Activated CD4-positive, alpha-beta T cell treated with anti-CD3 and anti-CD28 coated beads for 4 hours (primary cell): Measurements from ENCODE around the gene COMMD2.

Experiments used
- DNase-seq, 2 donors: peaks; one replicate each; pipeline ENCODE4 v3.0.0-alpha.2; 2020

Gene COMMD2

DNA sequence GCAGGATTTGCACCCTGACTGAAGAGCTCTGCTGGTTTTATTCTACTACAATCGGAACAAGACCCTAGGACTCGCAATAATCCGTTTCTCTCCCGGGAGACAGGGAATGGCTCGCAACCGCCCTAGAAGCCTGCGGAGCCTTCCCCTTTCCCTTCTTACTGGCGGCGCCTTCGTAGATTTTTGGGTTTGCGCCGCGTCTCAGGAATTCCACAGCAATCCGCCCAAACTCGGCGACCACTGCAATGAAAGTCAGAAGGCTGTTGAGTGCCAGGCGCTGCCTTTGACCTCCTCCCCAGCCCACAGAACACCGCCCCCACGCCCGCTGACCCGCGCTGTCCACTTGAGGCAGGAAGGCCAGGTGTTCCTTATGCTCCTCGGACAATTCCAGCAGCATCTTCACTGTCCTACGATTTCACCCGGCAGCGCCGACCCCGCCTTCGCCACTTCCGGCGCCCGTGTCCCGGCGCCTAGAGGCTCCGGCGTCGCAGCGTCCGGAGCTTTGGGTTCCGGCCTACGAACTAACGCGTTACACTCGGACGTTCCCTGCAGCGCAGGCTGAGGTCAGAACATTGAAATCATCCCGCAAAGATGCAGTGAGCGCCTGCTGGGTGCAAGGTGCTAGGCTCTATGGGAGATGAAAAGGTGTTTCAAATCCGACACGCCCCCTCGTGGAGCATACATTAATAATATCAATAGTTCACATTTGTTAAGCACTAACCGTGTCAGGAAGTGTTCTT, at the start of gene COMMD2:
COMMD2 (minus strand) TSS at position 439 of the 737 bp plus-strand sequence; CDS start at position 394, 45 bp downstream.
- peak; percentile 70 to 72 for DNase-seq

DNA sequence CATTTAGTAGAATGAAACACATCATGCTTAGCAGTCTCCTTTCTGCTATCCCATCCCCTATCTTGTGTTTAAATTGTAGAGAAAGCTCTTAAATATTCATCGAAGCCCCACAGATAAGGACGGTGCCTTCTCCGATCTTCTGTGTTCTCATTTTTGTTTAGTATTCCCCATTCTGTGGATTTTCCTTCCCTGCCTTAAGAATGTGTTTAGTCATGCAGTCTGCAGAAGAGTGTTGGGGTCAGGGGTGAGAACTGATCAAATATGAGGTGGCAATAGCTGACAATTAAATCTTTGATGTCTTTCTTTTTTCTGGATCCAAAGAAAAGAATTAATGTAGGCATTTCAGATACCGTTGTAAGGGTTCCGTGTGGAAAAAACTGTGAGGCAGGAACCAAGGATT, 49.4 kb upstream of the COMMD2 start:
- no peak for DNase-seq

DNA sequence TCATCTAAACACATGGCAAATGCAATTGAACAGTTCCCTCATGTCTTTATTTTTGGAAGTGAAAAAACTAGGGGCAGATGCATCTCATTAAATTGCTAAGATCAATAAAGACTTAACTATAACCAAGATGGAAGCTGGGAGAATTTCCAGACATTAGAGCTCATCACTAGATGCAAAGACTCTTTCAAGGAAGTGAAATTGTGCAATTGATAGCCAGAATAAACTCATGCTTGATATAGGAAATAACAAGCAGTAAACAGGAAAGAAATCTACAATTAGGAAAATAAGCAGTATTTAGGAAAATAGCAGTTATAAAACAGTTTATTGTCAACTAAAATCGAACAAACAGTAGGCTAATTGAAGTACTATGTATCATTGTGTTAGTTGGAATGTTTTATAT, 48.9 kb upstream of the COMMD2 start:
- DNase-seq, result no peak

DNA sequence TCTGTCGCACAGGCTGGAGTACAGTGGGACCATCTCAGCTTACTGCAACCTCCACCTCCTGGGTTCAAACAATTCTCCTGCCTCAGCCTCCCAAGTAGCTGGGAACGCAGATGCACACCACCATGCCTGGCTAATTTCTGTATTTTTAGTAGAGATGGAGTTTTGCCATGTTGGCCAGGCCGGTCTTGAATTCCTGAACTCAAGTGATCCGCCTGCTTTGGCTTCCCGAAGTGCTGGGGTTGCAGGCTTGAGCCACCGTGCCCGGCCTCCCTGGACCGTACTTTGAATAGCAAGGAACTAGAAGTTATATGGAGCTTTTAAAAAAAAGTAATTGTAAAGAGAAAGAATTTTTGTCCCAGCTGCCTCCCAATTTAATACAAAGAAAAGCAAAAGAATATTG, 48.4 kb upstream of the COMMD2 start:
- no peak for DNase-seq

DNA sequence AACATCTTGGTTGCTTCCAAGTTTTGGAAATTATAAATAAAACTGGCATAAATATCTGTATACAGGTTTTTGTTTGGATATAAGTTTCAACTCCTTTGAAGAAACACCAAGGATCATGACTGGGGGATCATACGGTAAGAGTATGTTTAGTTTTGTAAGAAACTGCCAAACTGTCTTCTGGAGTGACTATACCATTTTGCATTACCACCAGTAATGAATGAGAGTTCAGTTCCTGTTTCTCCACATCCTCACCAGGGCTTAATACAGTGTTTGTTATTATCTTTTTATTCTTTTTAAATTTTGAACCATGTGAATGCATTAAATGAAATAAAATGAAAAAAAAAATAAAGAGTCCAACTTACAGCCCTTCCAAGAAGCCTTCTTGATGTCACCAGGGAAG, 43.7 kb upstream of the COMMD2 start:
- DNase-seq, result no peak

DNA sequence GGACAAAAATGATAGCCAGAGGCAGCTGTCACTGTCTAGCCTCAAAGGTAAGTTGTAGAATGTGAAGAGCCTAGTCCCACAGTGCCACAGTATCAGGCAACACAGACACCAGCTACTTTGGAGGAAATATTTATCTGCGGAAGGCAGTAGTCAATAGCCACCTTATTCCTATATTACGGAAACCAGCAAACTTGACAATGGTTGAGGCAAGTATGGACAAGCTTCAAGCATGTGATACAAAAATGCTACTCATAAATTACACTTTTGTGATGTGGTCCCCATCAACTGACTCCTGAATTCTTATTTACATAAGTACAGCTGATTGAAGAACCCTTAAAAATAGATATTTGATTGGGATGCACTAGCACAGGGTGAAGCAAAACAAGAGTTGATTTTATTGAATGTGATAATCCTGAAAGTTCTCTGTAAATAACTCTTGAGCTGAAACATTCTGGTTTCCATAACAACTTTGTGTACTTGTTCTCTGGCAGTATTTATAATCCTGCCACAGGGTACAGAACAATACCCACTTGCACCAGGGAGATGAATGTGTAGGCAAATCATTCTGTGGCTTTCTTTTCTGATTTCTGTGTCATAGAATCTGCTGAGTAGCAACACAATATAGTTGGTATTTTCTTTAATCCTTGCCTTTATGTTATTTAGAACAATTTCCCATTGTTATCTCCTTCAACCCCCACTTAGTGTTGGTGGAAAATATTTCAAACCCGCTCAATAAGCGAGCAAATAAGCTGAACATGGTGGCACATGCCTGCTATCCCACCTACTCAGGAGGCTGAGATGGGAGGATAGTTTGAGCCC, 40.4 kb upstream of the COMMD2 start, which contains the start of gene ANKUB1:
ANKUB1 (minus strand) TSS at position 103 of the 819 bp plus-strand sequence. CDS start 188 bp downstream, outside the sequence.
- DNase-seq, result no peak

DNA sequence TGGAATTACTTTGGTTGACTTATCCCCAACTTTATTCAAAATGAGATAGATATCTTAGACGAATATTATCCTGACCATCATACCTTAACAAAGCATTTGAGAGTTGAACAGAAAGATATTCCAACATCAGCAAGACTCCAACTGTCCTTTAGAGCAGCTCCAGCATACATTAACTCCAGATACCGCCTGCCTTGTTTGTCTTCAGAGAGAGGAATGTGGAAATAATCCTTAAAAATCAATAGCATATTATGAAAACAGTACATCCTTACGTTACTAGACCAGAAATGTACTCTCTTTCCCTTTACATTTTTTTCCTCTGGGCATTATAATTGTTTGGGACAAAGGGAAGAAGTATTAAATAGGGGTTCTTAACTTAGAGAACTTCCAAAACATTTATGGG, 38.4 kb upstream of the COMMD2 start:
- no peak for DNase-seq

DNA sequence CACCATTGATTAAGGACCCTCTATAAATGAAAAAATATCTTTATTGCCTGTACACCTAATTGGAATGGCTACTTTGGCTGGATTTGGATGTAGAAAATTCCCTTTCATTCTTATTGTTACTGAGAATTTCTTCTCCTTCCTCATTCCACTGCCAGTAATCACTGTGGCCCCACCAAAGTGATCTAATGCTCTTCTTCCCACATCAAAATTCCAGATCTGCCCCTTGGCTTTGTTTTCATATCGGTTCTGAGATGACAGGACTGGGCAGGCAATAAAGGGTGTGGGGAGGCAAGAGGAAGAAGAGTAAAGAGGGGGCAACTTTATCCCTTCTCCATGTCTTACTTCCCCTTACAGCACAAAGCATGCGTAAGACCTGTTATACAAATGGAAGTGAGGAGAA, 38.0 kb upstream of the COMMD2 start:
- DNase-seq, result no peak

DNA sequence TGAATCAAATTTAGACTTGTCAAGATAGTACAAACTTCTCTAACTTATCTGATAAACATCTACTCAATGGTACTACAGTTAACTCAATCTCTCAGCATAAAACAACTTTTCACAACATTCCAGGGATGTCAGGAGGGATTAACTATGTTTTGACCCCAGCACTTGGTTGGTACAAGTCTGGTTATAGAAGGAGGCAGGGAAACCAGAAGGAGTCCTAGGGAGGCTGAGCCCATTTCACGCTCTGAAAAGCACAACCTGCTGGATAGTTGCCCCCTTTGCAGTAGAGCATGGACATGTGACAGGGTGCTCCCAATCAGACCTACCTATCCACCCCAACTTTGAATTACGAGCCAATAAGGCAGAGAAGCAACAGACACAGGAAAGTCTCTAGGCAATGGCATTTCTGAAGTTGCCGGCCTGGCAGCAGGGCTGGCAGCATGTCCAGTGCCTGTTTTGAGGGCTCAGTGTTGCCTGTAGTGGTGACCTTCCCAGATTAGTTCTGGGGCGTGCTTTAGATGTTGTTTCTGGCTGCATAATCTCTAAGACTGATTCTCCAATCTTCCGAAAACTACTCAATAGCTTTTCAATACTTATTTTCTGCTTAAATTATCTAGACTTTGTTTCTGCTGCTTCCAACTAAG, 31.9 kb upstream of the COMMD2 start:
- no peak for DNase-seq

DNA sequence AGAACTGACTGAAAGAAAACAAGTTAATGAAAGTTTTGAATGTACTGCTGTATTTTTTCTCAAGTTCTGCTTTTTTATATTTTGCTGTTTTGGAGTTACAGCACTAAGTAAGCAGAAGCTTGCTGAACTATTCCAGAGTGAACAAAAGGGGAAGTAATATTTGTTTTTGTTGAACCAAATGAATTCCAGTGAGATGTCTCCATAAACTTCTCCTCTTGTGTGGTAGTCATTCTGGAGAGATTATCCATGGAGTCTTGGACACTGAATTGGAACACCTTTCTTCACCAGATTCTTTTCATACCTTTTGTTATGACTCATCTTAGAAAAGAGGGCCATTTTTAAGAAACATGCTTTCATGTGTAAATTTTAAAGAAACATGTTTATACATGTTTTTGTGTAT, 31.3 kb upstream of the COMMD2 start:
- DNase-seq, result no peak

DNA sequence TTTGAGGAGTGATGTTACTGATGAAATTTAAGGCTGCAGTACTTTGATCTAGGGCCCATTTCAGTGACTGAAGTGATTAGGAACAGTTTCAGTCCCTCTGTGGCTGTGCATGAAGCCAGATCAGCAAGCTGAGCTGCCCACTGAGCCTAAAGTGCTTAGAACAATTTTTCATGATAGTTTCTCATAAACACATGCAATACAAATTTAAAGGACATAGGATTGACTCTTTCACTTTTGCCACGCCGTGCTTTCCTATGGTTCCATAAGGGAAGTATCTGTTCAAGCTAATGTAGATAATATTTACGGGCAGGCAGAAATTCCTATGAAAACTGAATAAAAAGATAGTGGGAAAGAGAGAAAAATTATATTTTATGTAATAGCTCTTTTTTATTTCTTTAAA, 29.5 kb upstream of the COMMD2 start:
- no peak for DNase-seq

DNA sequence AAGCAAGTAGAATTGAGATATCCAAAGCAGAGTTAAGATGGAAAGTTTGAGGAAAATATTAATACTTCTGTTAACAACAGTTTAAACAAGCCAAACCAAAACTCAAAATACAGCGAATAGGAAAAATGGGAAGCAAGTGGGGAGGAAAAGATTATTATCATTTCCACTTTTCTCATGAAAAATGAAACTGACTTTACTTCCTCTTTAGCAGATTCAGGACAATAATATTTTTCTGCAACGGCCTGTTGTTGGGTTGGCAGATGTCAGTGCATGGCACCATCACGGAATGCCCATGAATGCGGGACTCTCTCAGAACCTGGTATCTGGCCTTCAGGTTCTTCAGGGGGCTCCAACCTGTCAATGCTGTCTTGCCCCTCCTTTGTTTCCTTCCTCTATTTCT, 28.9 kb upstream of the COMMD2 start:
- no peak for DNase-seq

DNA sequence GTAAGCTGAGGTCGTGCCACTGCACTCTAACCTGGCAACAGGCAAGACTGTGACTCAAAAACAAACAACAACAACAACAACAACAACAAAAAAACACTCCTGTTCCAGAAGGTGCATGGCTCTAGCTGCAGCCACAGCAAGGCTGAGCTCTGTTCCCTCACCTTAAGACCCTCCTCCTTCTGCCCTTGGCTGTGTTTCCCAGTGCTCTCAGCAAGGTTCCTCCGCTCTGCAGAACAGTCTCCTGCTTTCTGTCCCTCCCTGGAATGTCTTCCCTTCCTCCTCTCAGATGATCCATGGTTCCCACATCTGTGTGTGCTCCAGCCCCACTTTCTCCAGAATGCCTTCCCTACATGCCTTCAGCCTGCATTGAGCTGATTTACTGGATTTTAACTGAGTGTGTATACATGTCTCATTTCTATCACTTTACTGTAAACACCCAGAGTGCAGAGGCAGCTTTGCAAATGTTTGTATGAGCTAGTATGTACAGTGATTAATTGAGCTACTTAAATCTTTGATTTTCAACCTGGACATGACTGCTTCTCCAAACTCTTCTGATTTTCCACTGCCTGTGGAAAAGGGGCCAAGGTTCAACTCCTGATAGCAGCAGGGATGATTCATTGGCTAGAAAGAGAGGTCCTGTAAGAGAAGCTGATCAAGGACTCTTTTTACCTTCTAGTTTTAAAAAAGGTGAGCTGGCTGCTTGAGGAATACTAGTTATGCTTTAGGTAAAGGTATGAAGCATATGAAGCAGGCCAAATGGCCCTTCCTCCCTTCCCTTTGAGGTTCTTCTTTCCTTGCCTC, 25.3 kb upstream of the COMMD2 start:
- DNase-seq, result no peak

DNA sequence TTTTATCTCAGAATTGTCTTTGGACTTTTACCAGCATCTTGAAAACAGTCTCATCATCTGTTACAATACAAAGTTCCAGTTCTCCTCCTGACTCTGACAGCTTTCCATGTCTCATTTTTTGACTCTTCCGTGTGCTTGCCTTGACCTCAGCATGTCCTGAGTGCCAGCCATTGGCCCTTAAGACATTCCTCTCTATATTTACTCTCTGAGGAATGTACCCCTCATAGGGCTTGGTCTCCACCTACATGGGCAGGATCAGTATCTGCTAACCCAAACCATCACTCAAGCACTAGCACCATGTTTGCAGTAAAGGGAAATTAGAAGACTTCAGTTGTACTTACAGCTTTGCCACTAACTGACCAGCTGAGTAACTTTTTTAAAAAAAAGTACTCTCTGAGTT, 23.9 kb upstream of the COMMD2 start:
- DNase-seq, result no peak

DNA sequence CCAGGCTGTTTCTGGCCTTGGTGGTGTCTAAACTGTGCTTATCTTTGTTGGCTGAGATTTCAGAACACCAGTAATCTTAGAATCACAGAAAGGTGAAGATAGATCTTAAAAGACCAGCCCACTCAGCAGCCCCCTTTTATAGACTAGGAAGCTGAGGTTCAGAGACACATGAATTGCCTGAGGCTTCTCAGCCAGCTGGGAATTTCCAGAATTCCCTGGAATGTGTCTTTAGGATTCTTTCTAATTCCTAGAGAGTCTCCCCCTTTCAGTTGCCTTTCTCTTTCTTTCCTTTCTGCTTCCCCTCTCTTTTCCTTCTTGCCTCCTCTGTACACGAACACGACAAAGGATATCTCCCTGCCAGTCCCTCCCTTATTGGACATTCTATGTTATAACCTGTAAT, 20.6 kb upstream of the COMMD2 start:
- DNase-seq, result no peak

DNA sequence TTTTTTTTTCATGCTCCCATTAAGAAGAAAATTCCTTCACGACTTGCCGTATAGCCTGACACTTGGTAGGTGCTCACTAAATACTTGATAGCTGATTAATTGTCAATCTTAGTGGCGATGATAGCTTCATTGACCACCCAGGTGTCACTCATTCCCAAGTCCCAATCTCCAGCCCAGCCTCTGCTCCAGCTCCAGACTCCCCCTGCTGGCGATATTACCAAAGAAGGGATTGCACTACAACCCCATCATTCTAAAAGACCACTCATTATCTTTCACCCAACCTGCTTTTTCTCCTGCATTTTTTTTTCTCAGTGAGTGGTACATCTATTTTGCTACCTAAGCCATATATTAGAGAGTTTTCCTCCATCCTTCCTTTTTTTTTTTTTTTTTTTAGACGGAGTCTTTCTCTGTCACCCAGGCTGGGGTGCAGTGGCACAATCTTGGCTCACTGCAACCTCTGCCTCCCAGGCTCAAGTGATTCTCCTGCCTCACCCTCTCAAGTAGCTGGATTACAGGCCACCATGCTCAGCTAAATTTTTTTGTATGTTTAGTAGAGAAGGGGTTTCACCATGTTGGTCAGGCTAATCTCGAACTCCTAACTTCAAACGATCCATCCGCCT, 19.5 kb upstream of the COMMD2 start:
- peak; percentile 20 to 36 for DNase-seq

DNA sequence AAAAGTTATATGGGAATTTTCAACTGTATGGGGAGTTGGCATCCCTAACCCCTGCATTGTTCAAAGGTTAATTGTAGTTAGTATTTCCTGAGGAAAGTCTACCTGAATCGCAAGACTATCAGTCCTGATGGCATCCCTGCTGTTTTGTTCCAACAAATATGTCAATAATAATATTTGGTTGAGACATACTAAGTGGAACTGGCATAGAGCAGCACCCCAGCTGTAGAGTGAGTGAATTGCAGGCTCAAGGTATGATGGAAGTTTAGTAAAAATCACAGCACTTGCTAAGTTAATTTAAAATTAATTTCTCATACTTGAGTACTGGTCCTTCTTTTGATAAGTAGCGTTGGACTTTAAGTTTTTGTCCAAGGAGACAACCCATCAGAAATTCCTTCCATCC, 18.0 kb upstream of the COMMD2 start:
- no peak for DNase-seq

DNA sequence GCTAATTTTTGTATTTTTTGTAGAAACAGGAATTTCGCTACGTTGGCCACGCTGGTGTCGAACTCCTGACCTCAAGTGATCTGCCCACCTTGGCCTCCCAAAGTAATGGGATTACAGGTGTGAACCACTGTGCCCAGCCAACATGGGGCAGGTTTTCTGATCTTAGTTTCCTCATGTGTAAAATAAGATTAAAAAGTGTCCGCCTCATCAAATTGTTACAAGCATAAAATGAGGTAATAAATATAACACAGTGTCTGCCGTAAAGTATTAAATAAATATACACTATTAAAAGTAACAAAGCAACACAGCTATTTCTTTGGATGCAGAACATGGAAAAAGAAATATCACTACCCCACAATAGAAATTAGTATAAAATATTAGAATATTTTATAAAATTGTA, 16.4 kb upstream of the COMMD2 start:
- DNase-seq, result no peak

DNA sequence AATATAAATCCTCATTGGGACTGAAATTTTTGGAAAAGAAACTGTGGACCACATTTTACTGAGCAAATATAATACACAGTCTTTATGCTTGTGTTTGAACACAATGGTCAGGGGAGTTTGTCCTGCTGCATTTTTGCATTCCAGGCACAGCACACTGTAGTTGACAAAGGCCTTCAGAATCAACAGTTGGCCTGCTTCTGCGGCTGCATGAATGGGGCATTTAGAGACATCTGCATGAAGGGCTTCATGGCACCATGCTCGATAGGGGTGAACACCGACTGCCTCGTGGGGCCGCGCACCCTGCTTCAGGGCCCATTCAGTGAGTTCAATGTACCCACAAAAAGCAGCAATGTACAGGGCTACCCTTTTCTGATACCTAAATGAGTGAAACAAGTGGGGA, 15.4 kb upstream of the COMMD2 start:
- no peak for DNase-seq

DNA sequence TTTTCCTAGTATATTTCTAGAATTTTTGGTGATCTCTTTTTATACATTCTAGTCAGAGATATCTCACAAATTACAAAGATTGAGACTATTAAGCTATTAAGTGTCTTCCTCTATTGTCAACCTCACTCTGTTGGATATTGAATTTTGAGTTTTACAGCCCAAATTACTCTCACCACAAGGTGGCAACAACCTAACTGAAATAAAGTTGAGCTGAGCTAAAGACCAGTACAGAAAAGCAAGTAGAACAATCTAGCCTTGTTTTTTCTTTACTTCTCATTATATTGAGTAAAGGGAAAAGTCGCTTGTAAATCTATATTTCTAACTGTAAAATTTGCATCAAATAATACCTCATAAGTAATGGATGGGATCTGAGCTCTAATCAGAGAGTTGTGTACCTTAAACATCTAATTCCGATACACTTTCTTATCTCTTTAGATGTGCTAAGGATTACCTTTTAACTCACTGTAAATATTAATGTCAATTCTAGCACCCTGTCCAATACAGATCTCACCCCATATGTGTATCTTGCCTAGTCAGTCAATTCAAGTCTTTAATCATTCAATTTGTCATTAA, 13.6 kb upstream of the COMMD2 start:
- no peak for DNase-seq

DNA sequence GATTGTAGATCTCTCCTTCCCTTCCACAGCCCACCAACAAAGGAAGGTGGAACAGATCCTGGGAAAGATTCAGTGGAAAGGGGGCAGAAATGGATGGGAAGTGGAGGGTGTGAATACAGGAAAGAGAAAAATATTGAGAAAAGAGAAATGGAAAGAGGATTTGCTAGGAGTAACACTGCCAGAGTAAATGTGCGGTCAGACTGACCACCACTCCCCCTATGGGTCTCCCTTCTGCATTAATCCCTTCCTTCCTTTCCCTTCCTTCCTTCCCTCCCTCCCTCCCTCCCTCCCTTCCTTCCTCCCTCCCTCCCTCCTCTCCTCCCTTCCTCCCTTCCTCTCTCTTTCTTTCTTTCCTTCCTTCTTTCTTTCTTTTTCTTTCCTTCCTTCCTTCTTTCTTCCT, 12.0 kb upstream of the COMMD2 start:
- no peak for DNase-seq

DNA sequence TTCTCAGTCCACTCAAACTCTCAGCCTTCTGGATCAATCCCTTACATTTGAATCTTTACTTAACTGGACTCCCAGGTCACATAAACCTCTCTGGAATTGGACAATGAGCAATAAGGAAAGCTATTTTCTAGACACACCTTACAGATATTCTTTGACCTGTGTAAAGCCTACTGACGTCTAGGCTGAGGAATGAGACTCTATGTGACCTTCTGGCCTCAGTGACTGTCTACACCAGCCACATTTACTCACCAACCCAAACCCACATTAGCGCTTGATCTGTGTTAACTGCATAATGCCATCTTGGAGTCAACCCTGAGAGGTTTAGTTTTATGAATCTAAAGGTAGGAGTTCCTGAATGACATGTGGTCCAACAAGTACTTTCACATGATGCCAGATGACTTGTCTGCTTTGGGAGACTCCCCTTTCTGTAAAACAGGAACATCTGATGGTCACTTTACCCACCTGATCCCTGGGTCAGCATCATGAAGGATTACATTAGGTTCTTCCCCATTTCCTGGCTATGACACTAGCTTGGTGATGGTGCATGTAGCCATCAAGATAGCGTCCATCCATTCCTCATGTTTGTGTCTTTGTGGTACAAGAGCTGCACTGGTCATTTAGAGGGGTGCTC, 11.4 kb upstream of the COMMD2 start:
- DNase-seq, result no peak
